PFSK-1 (cell line): ENCODE data around the gene PLSCR3.

ENCODE experiments used
- FOXP2 ChIP-seq: optimal IDR thresholded peaks from 2 replicates; pipeline ENCODE3; 2011; ENCODE audit warnings: borderline replicate concordance, control low read depth, inconsistent platforms; ENCODE audit not compliant: insufficient read depth; ENCODE audit errors: extremely low read length, extremely low read depth
- POLR2AphosphoS5 ChIP-seq: IDR thresholded peaks from 2 replicates; pipeline ENCODE4 v1.6.1; 2012; ENCODE audit warnings: low read depth, mild to moderate bottlenecking, control low read depth, low read length, moderate library complexity
- SIN3A ChIP-seq: IDR thresholded peaks from 2 replicates; pipeline ENCODE4 v1.6.1; 2012; ENCODE audit warnings: mild to moderate bottlenecking, low read length, moderate library complexity, borderline replicate concordance; ENCODE audit not compliant: insufficient read depth
- TAF1 ChIP-seq: IDR thresholded peaks from 2 replicates; pipeline ENCODE4 v1.6.1; 2012; ENCODE audit warnings: low read length, control low read depth, borderline replicate concordance; ENCODE audit not compliant: insufficient read depth
- TF ChIP-seq, protein P1 (sequence below), 2 experiments: IDR thresholded peaks; 2 replicates each; pipeline versions ENCODE4 v1.6.1 to v1.8.0; 2011 to 2012; ENCODE audit warnings: low read depth in 2 of 2, low read length in 2 of 2, control low read depth in 1 of 2, inconsistent platforms in 1 of 2, mild to moderate bottlenecking in 1 of 2, moderate library complexity in 1 of 2; ENCODE audit not compliant: insufficient read depth in 1 of 2

- TF ChIP-seq POLR2AphosphoS5 (0 out of 2 replicates have a peak, but pooled peaks have one; percentile 50), TAF1 (no peak), SIN3A (no peak), FOXP2 (no peak)
- TF ChIP-seq, protein P1, sequence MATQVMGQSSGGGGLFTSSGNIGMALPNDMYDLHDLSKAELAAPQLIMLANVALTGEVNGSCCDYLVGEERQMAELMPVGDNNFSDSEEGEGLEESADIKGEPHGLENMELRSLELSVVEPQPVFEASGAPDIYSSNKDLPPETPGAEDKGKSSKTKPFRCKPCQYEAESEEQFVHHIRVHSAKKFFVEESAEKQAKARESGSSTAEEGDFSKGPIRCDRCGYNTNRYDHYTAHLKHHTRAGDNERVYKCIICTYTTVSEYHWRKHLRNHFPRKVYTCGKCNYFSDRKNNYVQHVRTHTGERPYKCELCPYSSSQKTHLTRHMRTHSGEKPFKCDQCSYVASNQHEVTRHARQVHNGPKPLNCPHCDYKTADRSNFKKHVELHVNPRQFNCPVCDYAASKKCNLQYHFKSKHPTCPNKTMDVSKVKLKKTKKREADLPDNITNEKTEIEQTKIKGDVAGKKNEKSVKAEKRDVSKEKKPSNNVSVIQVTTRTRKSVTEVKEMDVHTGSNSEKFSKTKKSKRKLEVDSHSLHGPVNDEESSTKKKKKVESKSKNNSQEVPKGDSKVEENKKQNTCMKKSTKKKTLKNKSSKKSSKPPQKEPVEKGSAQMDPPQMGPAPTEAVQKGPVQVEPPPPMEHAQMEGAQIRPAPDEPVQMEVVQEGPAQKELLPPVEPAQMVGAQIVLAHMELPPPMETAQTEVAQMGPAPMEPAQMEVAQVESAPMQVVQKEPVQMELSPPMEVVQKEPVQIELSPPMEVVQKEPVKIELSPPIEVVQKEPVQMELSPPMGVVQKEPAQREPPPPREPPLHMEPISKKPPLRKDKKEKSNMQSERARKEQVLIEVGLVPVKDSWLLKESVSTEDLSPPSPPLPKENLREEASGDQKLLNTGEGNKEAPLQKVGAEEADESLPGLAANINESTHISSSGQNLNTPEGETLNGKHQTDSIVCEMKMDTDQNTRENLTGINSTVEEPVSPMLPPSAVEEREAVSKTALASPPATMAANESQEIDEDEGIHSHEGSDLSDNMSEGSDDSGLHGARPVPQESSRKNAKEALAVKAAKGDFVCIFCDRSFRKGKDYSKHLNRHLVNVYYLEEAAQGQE (IDR thresholded peaks at IDR 0.05; ENCODE audit: insufficient read depth in 1 of 2, low read depth in 2 of 2, low read length in 2 of 2) = no peak
These were observed 10.5 kb upstream of the PLSCR3 start for GRCh38 chr17:7404737-7405349.
